SK-N-DZ (cell line): ENCODE measurements around the gene INSL6.

ENCODE experiments used
- small RNA-seq, 2 experiments: library from RNA; depleted of rRNA; stranded (forward); fragments of <200 nt; gene quantifications; one replicate each; pipeline ENCODE3, GENCODE V24; 2014

Gene INSL6

Small RNA genes lying within 50 kb of the gene (small RNA-seq; reads per million reads assigned to genes)
- 0 reads per million in 2 experiments for gene AL133547.1
